ENCODE measurements around the gene ELAVL2.

GRCh38 chr9:23765561-23765960 lies 60.5 kb downstream of the ELAVL2 start:
- TF ChIP-seq, protein P1, sequence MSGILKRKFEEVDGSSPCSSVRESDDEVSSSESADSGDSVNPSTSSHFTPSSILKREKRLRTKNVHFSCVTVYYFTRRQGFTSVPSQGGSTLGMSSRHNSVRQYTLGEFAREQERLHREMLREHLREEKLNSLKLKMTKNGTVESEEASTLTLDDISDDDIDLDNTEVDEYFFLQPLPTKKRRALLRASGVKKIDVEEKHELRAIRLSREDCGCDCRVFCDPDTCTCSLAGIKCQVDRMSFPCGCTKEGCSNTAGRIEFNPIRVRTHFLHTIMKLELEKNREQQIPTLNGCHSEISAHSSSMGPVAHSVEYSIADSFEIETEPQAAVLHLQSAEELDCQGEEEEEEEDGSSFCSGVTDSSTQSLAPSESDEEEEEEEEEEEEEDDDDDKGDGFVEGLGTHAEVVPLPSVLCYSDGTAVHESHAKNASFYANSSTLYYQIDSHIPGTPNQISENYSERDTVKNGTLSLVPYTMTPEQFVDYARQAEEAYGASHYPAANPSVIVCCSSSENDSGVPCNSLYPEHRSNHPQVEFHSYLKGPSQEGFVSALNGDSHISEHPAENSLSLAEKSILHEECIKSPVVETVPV (CRISPR knock-in tag; IDR thresholded peaks at IDR 0.05), result no peak
- TF ChIP-seq ZFP3 (CRISPR knock-in tag; IDR thresholded peaks at IDR 0.05) (no peak), CSDC2 (CRISPR knock-in tag; IDR thresholded peaks at IDR 0.05) (no peak), BACH2 (CRISPR knock-in tag; IDR thresholded peaks at IDR 0.05; ENCODE audit: borderline replicate concordance) (no peak)
- TF ChIP-seq, protein P2, sequence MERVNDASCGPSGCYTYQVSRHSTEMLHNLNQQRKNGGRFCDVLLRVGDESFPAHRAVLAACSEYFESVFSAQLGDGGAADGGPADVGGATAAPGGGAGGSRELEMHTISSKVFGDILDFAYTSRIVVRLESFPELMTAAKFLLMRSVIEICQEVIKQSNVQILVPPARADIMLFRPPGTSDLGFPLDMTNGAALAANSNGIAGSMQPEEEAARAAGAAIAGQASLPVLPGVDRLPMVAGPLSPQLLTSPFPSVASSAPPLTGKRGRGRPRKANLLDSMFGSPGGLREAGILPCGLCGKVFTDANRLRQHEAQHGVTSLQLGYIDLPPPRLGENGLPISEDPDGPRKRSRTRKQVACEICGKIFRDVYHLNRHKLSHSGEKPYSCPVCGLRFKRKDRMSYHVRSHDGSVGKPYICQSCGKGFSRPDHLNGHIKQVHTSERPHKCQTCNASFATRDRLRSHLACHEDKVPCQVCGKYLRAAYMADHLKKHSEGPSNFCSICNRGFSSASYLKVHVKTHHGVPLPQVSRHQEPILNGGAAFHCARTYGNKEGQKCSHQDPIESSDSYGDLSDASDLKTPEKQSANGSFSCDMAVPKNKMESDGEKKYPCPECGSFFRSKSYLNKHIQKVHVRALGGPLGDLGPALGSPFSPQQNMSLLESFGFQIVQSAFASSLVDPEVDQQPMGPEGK (CRISPR knock-in tag; IDR thresholded peaks at IDR 0.05; ENCODE audit: borderline replicate concordance), result no peak
